Epithelial cell of esophagus (primary cell): ENCODE measurements around the gene ZNF630.

ENCODE experiments used
- DNase-seq: peaks from one replicate; pipeline ENCODE4 v3.0.0; 2010; ENCODE audit warnings: low read depth
- H3K4me3 ChIP-seq: 2 replicates; pipeline ENCODE4 v1.5.1; 2011; ENCODE audit warnings: mild to moderate bottlenecking, low read length, control low read depth
- TF ChIP-seq, protein P1 (sequence below): IDR thresholded peaks from 2 replicates; pipeline ENCODE4 v1.5.1; 2011; ENCODE audit warnings: low read depth, mild to moderate bottlenecking, low read length, control low read depth, inconsistent platforms; ENCODE audit not compliant: insufficient read depth; ENCODE audit errors: missing control alignments

The ZNF630 gene

GRCh38 chrX:48083706-48084105, 12.3 kb upstream of the ZNF630 start:
- no peak for DNase-seq
- H3K4me3 ChIP-seq = no peak overlapping the region
- TF ChIP-seq, protein P1, sequence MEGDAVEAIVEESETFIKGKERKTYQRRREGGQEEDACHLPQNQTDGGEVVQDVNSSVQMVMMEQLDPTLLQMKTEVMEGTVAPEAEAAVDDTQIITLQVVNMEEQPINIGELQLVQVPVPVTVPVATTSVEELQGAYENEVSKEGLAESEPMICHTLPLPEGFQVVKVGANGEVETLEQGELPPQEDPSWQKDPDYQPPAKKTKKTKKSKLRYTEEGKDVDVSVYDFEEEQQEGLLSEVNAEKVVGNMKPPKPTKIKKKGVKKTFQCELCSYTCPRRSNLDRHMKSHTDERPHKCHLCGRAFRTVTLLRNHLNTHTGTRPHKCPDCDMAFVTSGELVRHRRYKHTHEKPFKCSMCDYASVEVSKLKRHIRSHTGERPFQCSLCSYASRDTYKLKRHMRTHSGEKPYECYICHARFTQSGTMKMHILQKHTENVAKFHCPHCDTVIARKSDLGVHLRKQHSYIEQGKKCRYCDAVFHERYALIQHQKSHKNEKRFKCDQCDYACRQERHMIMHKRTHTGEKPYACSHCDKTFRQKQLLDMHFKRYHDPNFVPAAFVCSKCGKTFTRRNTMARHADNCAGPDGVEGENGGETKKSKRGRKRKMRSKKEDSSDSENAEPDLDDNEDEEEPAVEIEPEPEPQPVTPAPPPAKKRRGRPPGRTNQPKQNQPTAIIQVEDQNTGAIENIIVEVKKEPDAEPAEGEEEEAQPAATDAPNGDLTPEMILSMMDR = no peak

DNA sequence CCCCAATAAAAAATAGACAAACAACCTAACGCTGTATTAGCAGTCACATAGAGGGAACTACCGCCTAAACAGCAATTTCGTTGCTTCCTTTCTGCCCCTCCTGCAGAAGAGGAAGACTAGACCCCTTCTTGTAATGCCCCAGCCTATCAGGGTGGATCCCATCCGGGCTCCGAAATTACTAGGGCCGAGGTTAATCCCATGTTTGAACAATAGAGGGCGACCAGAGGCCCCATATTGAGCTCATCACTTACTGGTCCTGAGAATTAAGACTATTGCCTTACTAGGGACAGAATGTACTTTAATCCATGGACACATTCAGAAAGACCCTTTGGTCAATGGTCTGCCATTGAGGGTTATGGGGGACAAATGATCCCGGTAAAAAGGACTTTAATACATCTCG, 11.8 kb upstream of the ZNF630 start:
- no peak overlapping the region for H3K4me3 ChIP-seq
- peak; percentile 51 for DNase-seq
- TF ChIP-seq, protein P1 = peak; percentile 67

GRCh38 chrX:48076343-48076742, 4.9 kb upstream of the ZNF630 start:
- no peak overlapping the region for H3K4me3 ChIP-seq
- TF ChIP-seq, protein P1 = no peak
- no peak for DNase-seq

DNA sequence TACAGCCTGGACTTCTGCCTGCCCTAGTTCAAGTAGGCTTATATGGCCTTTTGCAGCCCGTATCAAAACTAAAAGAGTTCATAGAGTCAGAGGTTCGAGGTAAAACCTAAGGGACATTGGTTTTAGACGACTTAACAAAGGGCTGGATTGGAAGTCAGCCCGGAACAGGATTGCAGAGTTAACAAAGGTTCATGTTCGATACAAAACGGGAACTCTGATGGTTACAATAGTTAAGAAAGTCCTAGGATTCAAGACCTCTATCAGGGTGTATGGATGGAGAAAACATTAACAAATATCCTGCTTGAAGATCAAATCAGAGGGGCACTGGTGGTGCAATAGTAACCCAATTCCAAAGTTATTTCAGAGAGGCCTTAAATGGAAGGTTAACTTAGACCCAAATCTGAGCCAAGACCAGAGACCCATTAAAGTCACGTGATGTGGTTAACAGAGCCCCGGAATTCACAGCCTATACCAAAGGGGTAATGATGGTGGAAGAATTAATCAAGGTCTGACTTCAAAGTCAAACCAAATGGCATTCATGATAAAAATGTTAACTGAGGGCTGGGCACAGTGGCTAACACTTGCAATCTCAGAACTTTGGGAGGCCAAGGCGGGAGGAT, 656 bp upstream of the ZNF630 start:
- no peak for DNase-seq
- TF ChIP-seq, protein P1 = no peak
- no peak overlapping the region for H3K4me3 ChIP-seq

GRCh38 chrX:48068096-48068887, 3.1 kb downstream of the ZNF630 start:
- TF ChIP-seq, protein P1 = no peak
- H3K4me3 ChIP-seq = no peak overlapping the region
- no peak for DNase-seq

DNA sequence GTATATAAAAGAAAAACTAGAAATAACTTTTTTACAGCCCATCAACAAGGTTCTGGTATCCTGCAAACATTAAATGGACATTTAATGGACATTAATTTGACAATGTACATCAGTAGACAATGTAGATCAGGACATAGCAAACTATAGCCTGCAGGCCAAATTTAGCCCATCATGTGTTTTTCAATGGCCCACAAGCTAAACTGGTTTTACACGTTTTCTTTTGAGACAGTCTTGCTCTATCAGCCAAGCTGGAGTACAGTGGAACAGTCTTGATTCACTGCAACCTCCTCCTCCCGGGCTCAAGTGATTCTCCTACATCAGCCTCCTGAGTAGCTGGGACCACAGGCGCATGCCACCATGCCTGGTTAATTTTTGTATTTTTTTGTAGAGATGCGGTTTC, 7.2 kb downstream of the ZNF630 start:
- TF ChIP-seq, protein P1 = no peak
- peak; percentile 39 for DNase-seq
- H3K4me3 ChIP-seq = no peak overlapping the region

- no peak overlapping the region for H3K4me3 ChIP-seq
- TF ChIP-seq, protein P1 = no peak
- DNase-seq = no peak
These were observed 12.2 kb downstream of the ZNF630 start for GRCh38 chrX:48059296-48059639.
